ENCODE results near the gene CCDC124. TPM values are rescaled to one million over a fixed set of nuclear protein-coding genes. Genes with fewer than 3 reads are reported as not detected.

Gene CCDC124
- polyA plus RNA-seq, 3 donors, result 29.7 to 66.3 (median 29.7) TPM

DNA sequence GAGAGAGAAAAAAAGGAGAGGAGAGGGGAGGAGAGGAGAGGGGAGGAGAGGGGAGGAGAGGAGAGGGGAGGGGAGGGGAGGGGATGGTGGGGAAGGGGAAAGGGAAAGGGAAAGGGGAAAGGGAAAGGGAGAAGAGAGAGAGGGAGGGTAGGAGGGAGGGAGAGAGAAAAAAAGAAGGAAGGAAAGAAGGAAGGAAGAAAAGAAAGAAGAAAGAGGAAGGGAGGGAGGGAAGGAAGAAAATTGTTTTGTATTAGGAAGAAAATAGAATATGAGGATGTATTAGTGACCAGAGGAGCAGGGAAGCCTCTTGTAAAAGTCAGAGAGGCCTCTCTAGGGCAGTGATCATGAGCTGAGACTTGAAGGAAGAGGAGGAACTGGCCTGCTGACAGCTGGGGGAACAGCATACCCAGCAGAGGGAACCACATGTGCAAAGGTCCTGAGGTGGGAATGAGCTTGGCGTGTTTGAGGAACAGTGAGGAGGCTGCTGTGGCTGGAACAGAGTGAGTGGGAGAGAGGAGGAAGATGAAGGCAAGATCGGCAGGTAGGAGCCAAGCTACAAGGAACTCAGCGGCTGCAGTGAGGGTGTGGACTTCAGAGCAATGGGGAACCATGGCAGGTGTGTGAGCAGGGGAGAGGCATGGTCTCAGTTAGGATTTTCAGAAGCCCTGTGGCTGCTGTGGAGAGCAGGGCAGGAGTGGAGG lies 24.5 kb downstream of the CCDC124 start:
- peaks cover 18 to 35% of the 10 kb centered on the region in 2 donors for H3K27me3 ChIP-seq (ENCODE audit: control insufficient read depth in 2 of 2, insufficient read depth in 2 of 2, low read length in 2 of 2)
- H3K9ac ChIP-seq (ENCODE audit: insufficient read depth, low read length, poor library complexity, severe bottlenecking), result no peak overlapping the region
- peaks cover 43 to 58% (median 50%) of the 10 kb centered on the region in 3 donors for H3K27me3 Mint-ChIP-seq (ENCODE audit: low read depth in 3 of 3)
- WGBS (ENCODE audit: insufficient coverage), result 81% methylated on average over 3 of the region's 3 CpGs
- H3K27ac ChIP-seq (ENCODE audit: low read depth in 1 of 2, low read length in 2 of 2), result no peak overlapping the region
- H4K20me1 ChIP-seq (ENCODE audit: insufficient read depth, low read length), result no peaks in the 10 kb centered on the region
- H3K36me3 ChIP-seq (replicated peaks in 1 of 2; ENCODE audit: control insufficient read depth in 1 of 2, insufficient read depth in 2 of 2, low read length in 2 of 2), result no peaks in the 10 kb centered on the region
- no peak overlapping the region for H3K4me2 ChIP-seq (replicated peaks; ENCODE audit: extremely low read depth, low read length, poor library complexity, severe bottlenecking)
- DNase-seq, result no peak
- peaks cover 0 to 11% of the 10 kb centered on the region in 2 donors for H3K9me3 ChIP-seq (replicated peaks in 1 of 2; ENCODE audit: control insufficient read depth in 1 of 2, insufficient read depth in 1 of 2, low read length in 2 of 2)
- H2AFZ ChIP-seq (ENCODE audit: insufficient read depth, low read depth, low read length, poor library complexity, severe bottlenecking), result no peak overlapping the region
- peaks cover 0 to 2% of the 10 kb centered on the region in 2 donors for H3K36me3 Mint-ChIP-seq
- H3K4me1 Mint-ChIP-seq, result peaks cover 9% of the 10 kb centered on the region
- intact Hi-C loops (cut with micrococcal nuclease), result no loop called here
- TF ChIP-seq, protein P1, sequence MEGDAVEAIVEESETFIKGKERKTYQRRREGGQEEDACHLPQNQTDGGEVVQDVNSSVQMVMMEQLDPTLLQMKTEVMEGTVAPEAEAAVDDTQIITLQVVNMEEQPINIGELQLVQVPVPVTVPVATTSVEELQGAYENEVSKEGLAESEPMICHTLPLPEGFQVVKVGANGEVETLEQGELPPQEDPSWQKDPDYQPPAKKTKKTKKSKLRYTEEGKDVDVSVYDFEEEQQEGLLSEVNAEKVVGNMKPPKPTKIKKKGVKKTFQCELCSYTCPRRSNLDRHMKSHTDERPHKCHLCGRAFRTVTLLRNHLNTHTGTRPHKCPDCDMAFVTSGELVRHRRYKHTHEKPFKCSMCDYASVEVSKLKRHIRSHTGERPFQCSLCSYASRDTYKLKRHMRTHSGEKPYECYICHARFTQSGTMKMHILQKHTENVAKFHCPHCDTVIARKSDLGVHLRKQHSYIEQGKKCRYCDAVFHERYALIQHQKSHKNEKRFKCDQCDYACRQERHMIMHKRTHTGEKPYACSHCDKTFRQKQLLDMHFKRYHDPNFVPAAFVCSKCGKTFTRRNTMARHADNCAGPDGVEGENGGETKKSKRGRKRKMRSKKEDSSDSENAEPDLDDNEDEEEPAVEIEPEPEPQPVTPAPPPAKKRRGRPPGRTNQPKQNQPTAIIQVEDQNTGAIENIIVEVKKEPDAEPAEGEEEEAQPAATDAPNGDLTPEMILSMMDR (IDR thresholded peaks at IDR 0.05), result no peak
- no peak overlapping the region for H3K4me3 Mint-ChIP-seq
- H3K4me1 ChIP-seq (ENCODE audit: control insufficient read depth in 1 of 2, insufficient read depth in 2 of 2, low read length in 2 of 2), result peaks cover 3 to 5% of the 10 kb centered on the region in 2 donors
- no peaks in the 10 kb centered on the region for H3K79me2 ChIP-seq (ENCODE audit: insufficient read depth, low read length)
- H3K27ac Mint-ChIP-seq, result no peak overlapping the region
- peaks cover 0 to 11% (median 3%) of the 10 kb centered on the region in 7 donors for H3K9me3 Mint-ChIP-seq
- H3K4me3 ChIP-seq (replicated peaks in 1 of 3; ENCODE audit: low read depth in 2 of 3, low read length in 3 of 3), result no peak overlapping the region

DNA sequence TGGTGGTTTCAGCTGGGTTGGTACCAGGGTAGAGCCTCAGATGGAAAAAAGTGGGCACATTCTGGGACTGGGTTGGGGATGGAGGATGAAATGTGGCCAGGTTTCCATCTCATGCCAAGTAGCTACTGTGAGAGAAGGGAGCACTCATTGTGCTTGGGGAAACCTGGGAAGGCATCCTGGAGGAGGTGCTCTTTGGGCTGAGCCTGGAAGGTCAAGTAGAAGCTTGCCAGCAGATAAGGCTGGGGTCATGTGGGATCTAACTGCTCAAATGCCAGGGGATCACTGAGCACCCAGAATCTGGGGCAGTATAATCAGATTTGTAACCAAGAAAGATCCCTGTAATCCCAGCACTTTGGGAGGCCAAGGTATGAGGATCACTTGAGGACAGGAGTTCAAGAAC lies 25.1 kb downstream of the CCDC124 start:
- Histone ChIP-seq H2AFZ (ENCODE audit: insufficient read depth, low read depth, low read length, poor library complexity, severe bottlenecking) (no peak overlapping the region), H3K27me3 (ENCODE audit: control insufficient read depth in 2 of 2, insufficient read depth in 2 of 2, low read length in 2 of 2) (peaks cover 12 to 29% of the 10 kb centered on the region in 2 donors), H3K27ac (ENCODE audit: low read depth in 1 of 2, low read length in 2 of 2) (no peak overlapping the region), H3K79me2 (ENCODE audit: insufficient read depth, low read length) (no peaks in the 10 kb centered on the region), H3K4me2 (replicated peaks; ENCODE audit: extremely low read depth, low read length, poor library complexity, severe bottlenecking) (no peak overlapping the region), H3K4me3 (replicated peaks in 1 of 3; ENCODE audit: low read depth in 2 of 3, low read length in 3 of 3) (no peak overlapping the region), H3K36me3 (replicated peaks in 1 of 2; ENCODE audit: control insufficient read depth in 1 of 2, insufficient read depth in 2 of 2, low read length in 2 of 2) (no peaks in the 10 kb centered on the region), H3K4me1 (ENCODE audit: control insufficient read depth in 1 of 2, insufficient read depth in 2 of 2, low read length in 2 of 2) (no peaks in the 10 kb centered on the region), H3K9me3 (replicated peaks in 1 of 2; ENCODE audit: control insufficient read depth in 1 of 2, insufficient read depth in 1 of 2, low read length in 2 of 2) (peaks cover 0 to 10% of the 10 kb centered on the region in 2 donors), H4K20me1 (ENCODE audit: insufficient read depth, low read length) (no peaks in the 10 kb centered on the region), H3K9ac (ENCODE audit: insufficient read depth, low read length, poor library complexity, severe bottlenecking) (no peak overlapping the region)
- no peak for DNase-seq
- TF ChIP-seq, protein P1 (IDR thresholded peaks at IDR 0.05), result no peak
- intact Hi-C loops (cut with micrococcal nuclease), result no loop called here
- H3K4me1 Mint-ChIP-seq, result peaks cover 5% of the 10 kb centered on the region
- peaks cover 37 to 52% (median 44%) of the 10 kb centered on the region in 3 donors for H3K27me3 Mint-ChIP-seq (ENCODE audit: low read depth in 3 of 3)
- no peak overlapping the region for H3K4me3 Mint-ChIP-seq
- peaks cover 0 to 2% of the 10 kb centered on the region in 2 donors for H3K36me3 Mint-ChIP-seq
- H3K27ac Mint-ChIP-seq, result no peak overlapping the region
- peaks cover 0 to 6% (median 3%) of the 10 kb centered on the region in 7 donors for H3K9me3 Mint-ChIP-seq

All from CD14-positive monocyte (primary cell).